CD4-positive, CD25-positive, alpha-beta regulatory T cell (primary cell): ENCODE data around the gene MAG. TPM values are rescaled to one million over a fixed set of nuclear protein-coding genes. Genes with fewer than 3 reads are reported as not detected.
A peak's percentile ranks its signal among the peaks of the same experiment; 100 is the strongest.

ENCODE experiments used
- ATAC-seq, 2 donors: fragments of 150-1000 bp; cut with Tn5 transposase; one replicate each; pipeline ENCODE4 v1.10.0; 2021; ENCODE audit warnings: low read depth in 2 of 2, moderate number of reproducible peaks in 2 of 2, moderate library complexity in 1 of 2
- DNase-seq, 3 donors: peaks; one replicate each; pipeline versions ENCODE4 v3.0.0 to v3.0.0-alpha.2; 2012 to 2022; ENCODE audit warnings: mixed read lengths in 1 of 3
- H3K27ac ChIP-seq: one replicate; pipeline ENCODE4 v1.7.0; 2013; ENCODE audit warnings: mild to moderate bottlenecking, low read length; ENCODE audit not compliant: insufficient read depth, poor library complexity, severe bottlenecking
- H3K27me3 ChIP-seq: one replicate; pipeline ENCODE4 v1.7.0; 2013; ENCODE audit warnings: low read length; ENCODE audit not compliant: control insufficient read depth, insufficient read depth
- H3K36me3 ChIP-seq: one replicate; pipeline ENCODE4 v1.7.0; 2013; ENCODE audit warnings: mild to moderate bottlenecking, low read length, moderate library complexity; ENCODE audit not compliant: control insufficient read depth, insufficient read depth
- H3K4me1 ChIP-seq: 2 replicates; pipeline ENCODE4 v1.7.0; 2013; ENCODE audit warnings: mild to moderate bottlenecking, low read length; ENCODE audit not compliant: insufficient read depth, control insufficient read depth, poor library complexity, severe bottlenecking
- H3K4me3 ChIP-seq: one replicate; pipeline ENCODE4 v1.7.0; 2013; ENCODE audit warnings: low read depth, mild to moderate bottlenecking, low read length, moderate library complexity
- H3K9me3 ChIP-seq, 2 experiments: 1 replicate in 1 of 2; 2 replicates in 1 of 2; pipeline ENCODE4 v1.7.0; 2013; ENCODE audit warnings: low read length in 2 of 2, mild to moderate bottlenecking in 1 of 2, moderate library complexity in 1 of 2; ENCODE audit not compliant: control insufficient read depth in 2 of 2
- H3K27ac Mint-ChIP-seq, 3 donors: one replicate each; pipeline ENCODE4 v1.8.0; 2020 to 2022; ENCODE audit warnings: mild to moderate bottlenecking in 3 of 3, mixed read lengths in 3 of 3, moderate library complexity in 2 of 3
- H3K27me3 Mint-ChIP-seq: one replicate; pipeline ENCODE4 v1.8.0; 2022; ENCODE audit warnings: mild to moderate bottlenecking, mixed read lengths
- H3K36me3 Mint-ChIP-seq: one replicate; pipeline ENCODE4 v1.8.0; 2020; ENCODE audit warnings: mixed read lengths
- H3K4me1 Mint-ChIP-seq, 4 donors: one replicate each; pipeline ENCODE4 v1.8.0; 2020 to 2022; ENCODE audit warnings: mixed read lengths in 4 of 4, mild to moderate bottlenecking in 1 of 4
- H3K4me3 Mint-ChIP-seq, 4 donors: one replicate each; pipeline ENCODE4 v1.8.0; 2020 to 2022; ENCODE audit warnings: mild to moderate bottlenecking in 4 of 4, mixed read lengths in 4 of 4, moderate library complexity in 3 of 4
- H3K9me3 Mint-ChIP-seq, 7 donors: one replicate each; pipeline ENCODE4 v1.8.0; 2020 to 2022; ENCODE audit warnings: mixed read lengths in 7 of 7, mild to moderate bottlenecking in 3 of 7, moderate library complexity in 2 of 7
- polyA plus RNA-seq, 4 donors: library from polyadenylated mRNA; unstranded; fragments of 300-500 nt; fragmentation: Illumina TruSeq; gene quantifications; one replicate each; pipeline ENCODE4 v1.2.3, GENCODE V29; 2021
- total RNA-seq: library from RNA; stranded (reverse); gene quantifications from one replicate; pipeline ENCODE4 v1.2.3, GENCODE V29; 2022

The MAG gene
- total and polyA plus RNA-seq, 5 donors from 2014 or later, result 0.16 to 0.28 TPM; not detected in 3

DNA sequence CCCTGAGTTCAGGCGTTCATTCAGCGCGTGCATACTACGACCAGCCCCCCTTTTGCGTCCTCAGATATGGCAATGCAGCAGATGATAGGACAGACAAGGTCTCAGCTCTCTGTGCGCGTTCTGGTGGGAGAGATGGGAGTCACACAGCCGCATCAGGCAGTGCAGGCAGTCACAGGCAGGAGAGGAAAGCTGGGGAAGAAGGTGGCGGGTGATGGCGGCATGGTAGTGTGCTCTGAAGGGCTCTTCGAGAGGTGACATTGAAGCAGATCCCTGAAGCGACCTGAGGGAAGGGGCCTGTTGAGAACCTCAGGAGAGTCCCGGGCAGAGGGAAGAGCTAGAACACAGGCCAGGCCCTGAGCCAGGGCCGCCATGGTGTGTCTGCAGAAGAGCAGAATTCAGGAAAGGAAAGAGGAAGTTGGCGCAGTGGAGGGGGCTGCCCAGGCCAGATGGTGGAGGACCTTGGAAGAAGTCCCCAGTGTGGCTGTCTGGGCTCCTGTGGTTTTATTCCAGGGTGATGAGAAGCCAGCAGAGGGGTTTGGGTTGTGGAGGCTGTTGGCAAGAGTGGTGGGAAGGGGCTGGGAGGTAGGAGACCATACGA is 19.7 kb upstream of the MAG start:
- ATAC-seq, result no peak
- Mint-ChIP-seq H3K4me1 (peaks cover 11 to 38% (median 20%) of the 10 kb centered on the region in 4 donors), H3K27ac (peak overlapping the region in 2 of 3 donors; percentile 65 to 67), H3K27me3 (no peaks in the 10 kb centered on the region), H3K4me3 (peak overlapping the region; percentile 46 to 95 (median 74)), H3K9me3 (no peaks in the 10 kb centered on the region), H3K36me3 (peaks cover 41% of the 10 kb centered on the region)
- no peak overlapping the region for H3K4me3 ChIP-seq
- no peak overlapping the region for H3K27ac ChIP-seq
- DNase-seq, result no peak
- peaks cover 45% of the 10 kb centered on the region for H3K36me3 ChIP-seq
- H3K9me3 ChIP-seq, result no peaks in the 10 kb centered on the region
- H3K4me1 ChIP-seq, result peaks cover 11% of the 10 kb centered on the region
- no peaks in the 10 kb centered on the region for H3K27me3 ChIP-seq

DNA sequence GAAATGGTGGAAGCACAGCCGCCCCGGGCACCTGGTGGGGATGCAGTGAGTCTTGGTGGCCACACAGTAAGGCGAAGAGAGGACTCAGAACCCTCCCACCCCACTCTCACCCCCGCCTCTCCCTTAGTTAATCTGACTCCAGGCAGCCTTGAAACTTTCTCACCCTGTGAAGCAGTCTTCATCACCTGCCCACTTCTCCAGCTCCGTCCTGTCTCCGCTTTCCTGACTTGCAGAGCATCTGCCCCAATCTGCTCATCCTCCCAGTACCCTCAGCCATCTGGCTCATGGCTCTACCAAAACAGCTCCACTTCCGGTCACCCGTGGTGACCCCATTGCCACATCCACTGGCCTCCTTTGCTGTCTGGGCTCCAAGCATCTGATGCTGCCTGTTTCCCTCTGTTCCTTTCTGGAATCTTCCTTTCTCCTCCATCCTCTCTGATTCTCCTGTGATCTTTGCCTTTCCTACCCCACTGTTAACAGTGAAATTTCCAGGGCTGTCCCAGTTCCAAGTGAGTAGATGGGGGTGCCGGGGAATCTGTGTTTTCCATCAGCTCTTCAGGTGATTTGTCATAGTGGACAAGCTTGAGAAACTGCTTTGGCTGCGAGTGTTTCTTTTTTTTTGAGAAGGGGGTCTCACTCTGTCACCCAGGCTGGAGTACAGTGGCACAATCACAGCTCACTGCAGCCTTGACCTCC is 18.9 kb upstream of the MAG start:
- peak overlapping the region in 2 of 3 donors; percentile 28 to 91 for H3K27ac Mint-ChIP-seq

DNA sequence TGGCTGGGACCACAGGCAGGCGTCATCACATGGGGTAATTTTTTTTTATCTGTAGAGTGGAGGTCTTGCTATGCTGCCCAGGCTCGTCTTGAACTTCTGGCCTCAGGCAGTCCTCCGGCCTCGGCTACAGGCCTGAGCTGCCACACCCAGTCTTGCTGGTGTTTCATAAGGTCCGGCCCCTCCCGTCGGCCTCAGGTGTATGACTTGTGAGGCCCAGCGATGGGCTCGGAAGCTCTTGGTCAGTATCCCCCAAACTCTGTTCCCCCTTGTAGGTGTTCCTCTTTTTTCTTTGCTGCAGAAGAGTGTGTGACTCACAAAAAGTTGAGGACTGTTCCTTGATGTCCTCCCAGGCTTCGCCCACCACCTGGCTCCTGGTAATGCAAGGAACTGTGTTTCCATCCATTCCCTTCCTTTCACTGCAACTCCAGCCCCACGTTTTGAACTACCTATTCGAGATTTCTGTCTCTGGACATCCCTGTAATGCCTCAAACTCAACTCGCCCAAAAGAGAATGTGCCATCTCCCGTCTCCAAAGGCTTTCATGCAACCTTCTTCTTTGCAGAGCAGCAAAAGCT is 18.2 kb upstream of the MAG start:
- Mint-ChIP-seq H3K9me3 (no peaks in the 10 kb centered on the region), H3K27ac (peak overlapping the region in 2 of 3 donors; percentile 12 to 28), H3K36me3 (peaks cover 42% of the 10 kb centered on the region), H3K4me3 (peak overlapping the region in 3 of 4 donors; percentile 39 to 87 (median 84)), H3K27me3 (no peaks in the 10 kb centered on the region), H3K4me1 (peaks cover 11 to 35% (median 18%) of the 10 kb centered on the region in 4 donors)
- DNase-seq (no peak), ATAC-seq (no peak)
- Histone ChIP-seq H3K36me3 (peaks cover 48% of the 10 kb centered on the region), H3K4me3 (no peak overlapping the region), H3K9me3 (no peaks in the 10 kb centered on the region), H3K27me3 (no peaks in the 10 kb centered on the region), H3K27ac (no peak overlapping the region), H3K4me1 (peaks cover 6% of the 10 kb centered on the region)

More for the DNA sequence above, 18.9 kb upstream of the MAG start:
- no peaks in the 10 kb centered on the region for H3K27me3 Mint-ChIP-seq
- Histone ChIP-seq H3K4me3 (no peak overlapping the region), H3K36me3 (peaks cover 45% of the 10 kb centered on the region), H3K9me3 (no peaks in the 10 kb centered on the region), H3K27me3 (no peaks in the 10 kb centered on the region), H3K27ac (no peak overlapping the region), H3K4me1 (peaks cover 6% of the 10 kb centered on the region)
- ATAC-seq (no peak), DNase-seq (no peak)
- no peaks in the 10 kb centered on the region for H3K9me3 Mint-ChIP-seq
- peak overlapping the region in 2 of 4 donors; percentile 84 to 87 for H3K4me3 Mint-ChIP-seq
- peaks cover 11 to 35% (median 18%) of the 10 kb centered on the region in 4 donors for H3K4me1 Mint-ChIP-seq
- H3K36me3 Mint-ChIP-seq, result peaks cover 42% of the 10 kb centered on the region

DNA sequence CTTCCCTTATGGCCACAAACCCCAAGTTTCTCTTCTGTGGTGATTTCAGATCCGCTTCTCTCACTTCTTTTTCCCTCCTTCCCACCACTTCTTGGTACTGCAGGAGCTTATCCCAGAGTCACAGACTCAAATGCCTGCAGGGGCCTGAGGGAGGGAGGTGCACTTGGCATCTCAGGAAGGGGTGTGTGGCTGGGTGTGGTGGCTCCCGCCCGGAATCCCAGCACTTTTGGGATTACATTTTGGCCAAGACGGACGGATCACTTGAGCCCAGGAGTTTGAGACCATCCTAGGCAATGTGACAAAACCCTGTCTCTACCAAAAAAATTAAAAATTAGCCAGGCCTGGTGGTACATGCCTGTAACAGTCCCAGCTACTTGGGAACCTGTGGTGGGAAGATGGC is 17.6 kb upstream of the MAG start:
- Mint-ChIP-seq H3K36me3 (peaks cover 43% of the 10 kb centered on the region), H3K9me3 (no peaks in the 10 kb centered on the region), H3K27me3 (no peaks in the 10 kb centered on the region), H3K4me3 (peak overlapping the region in 3 of 4 donors; percentile 39 to 87 (median 47)), H3K27ac (peak overlapping the region in 1 of 3 donors; percentile 12), H3K4me1 (peaks cover 11 to 35% (median 18%) of the 10 kb centered on the region in 4 donors)
- peaks cover 51% of the 10 kb centered on the region for H3K36me3 ChIP-seq
- peaks cover 6% of the 10 kb centered on the region for H3K4me1 ChIP-seq
- H3K27me3 ChIP-seq, result no peaks in the 10 kb centered on the region
- DNase-seq (no peak), ATAC-seq (no peak)
- H3K9me3 ChIP-seq, result no peaks in the 10 kb centered on the region
- no peak overlapping the region for H3K27ac ChIP-seq
- H3K4me3 ChIP-seq, result no peak overlapping the region

DNA sequence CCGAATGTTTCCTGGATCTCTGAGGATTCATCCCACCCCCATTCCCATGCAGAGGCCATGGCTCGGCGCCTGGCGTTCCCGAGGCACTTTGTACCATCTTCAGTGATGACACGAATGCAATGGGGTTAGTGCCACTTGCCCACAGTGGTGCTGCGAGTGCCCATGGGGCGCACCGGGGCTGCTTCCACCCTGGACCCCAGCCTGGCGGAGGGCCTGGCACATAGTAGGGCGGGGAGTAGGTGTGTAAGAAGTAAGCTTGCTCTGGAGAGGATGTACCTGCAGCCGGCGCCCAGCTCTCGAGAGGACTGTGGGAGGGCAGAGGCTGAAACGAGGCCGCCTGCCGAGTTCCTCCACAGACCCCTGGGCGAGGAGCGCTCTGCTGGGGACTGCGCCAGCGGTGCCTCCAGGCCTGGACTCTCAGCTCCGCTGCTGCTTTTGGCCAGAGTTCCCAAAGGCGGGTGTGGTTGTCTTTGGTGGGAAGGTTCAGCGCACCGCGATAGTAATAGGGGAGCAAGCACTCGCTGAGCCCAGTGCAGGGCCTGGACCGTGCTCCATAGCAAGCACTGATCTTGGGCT is 15.2 kb upstream of the MAG start:
- peaks cover 13 to 20% (median 16%) of the 10 kb centered on the region in 4 donors for H3K4me1 Mint-ChIP-seq
- H3K27ac Mint-ChIP-seq, result peak overlapping the region in 1 of 3 donors; percentile 32
- peaks cover 6% of the 10 kb centered on the region for H3K27me3 Mint-ChIP-seq

DNA sequence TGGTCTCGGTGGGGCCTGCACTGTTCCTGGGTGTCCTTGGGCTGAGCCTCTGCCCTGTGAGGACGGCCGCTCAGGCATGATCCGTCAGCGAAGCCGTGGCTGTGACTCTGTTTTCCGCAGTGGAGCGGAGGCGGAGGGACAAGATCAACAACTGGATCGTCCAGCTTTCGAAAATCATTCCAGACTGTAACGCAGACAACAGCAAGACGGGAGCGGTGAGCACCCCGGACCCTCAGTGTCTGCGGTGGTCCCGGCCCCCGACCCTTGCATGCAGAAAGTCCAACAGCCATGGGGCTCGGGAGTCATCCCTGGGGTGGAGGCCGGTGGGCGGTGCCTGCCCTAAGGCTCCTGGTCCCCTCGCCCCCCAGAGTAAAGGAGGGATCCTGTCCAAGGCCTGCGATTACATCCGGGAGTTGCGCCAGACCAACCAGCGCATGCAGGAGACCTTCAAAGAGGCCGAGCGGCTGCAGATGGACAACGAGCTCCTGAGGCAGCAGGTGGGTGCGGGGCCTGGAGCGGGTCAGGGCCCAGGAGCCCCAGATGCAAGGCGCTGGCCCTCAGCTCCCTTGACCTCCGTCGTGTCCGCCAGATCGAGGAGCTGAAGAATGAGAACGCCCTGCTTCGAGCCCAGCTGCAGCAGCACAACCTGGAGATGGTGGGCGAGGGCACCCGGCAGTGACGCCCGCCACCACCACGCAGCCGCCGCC is 13.2 kb upstream of the MAG start:
- peaks cover 24% of the 10 kb centered on the region for H3K36me3 ChIP-seq
- Mint-ChIP-seq H3K4me1 (peaks cover 9 to 17% (median 13%) of the 10 kb centered on the region in 4 donors), H3K36me3 (peaks cover 23% of the 10 kb centered on the region), H3K4me3 (no peak overlapping the region), H3K9me3 (no peaks in the 10 kb centered on the region), H3K27me3 (peaks cover 23% of the 10 kb centered on the region), H3K27ac (no peak overlapping the region)
- no peak overlapping the region for H3K4me3 ChIP-seq
- no peaks in the 10 kb centered on the region for H3K9me3 ChIP-seq
- no peaks in the 10 kb centered on the region for H3K4me1 ChIP-seq
- ATAC-seq (no peak), DNase-seq (no peak)
- H3K27ac ChIP-seq, result no peak overlapping the region
- H3K27me3 ChIP-seq, result peaks cover 7% of the 10 kb centered on the region

More for the DNA sequence above, 15.2 kb upstream of the MAG start:
- Mint-ChIP-seq H3K36me3 (peaks cover 35% of the 10 kb centered on the region), H3K9me3 (no peaks in the 10 kb centered on the region), H3K4me3 (peak overlapping the region in 1 of 4 donors; percentile 49)
- no peaks in the 10 kb centered on the region for H3K4me1 ChIP-seq
- no peaks in the 10 kb centered on the region for H3K27me3 ChIP-seq
- no peak for ATAC-seq
- H3K4me3 ChIP-seq, result no peak overlapping the region
- peaks cover 37% of the 10 kb centered on the region for H3K36me3 ChIP-seq
- no peaks in the 10 kb centered on the region for H3K9me3 ChIP-seq
- DNase-seq, result no peak
- no peak overlapping the region for H3K27ac ChIP-seq

DNA sequence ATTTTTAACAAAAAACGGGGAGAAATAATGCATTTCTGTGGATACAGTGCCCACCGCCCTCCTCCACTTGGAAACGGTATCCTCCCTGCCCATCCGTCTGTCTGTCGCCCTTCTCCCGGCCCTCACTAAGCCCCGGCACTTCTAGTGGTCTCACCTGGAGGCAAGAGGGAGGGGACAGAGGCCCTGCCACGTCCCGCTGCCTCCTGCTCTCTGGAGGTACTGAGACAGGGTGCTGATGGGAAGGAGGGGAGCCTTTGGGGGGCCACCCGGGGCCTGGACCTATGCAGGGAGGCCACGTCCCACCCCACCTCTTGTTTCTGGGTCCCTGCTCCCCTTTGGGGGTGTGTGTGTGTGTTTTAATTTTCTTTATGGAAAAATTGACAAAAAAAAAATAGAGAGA is 12.6 kb upstream of the MAG start:
- H3K27ac Mint-ChIP-seq, result no peak overlapping the region
- peaks cover 6 to 11% (median 8%) of the 10 kb centered on the region in 4 donors for H3K4me1 Mint-ChIP-seq
- H3K36me3 Mint-ChIP-seq, result peaks cover 17% of the 10 kb centered on the region
- Histone ChIP-seq H3K4me3 (no peak overlapping the region), H3K27me3 (peaks cover 7% of the 10 kb centered on the region), H3K27ac (no peak overlapping the region), H3K36me3 (peaks cover 17% of the 10 kb centered on the region), H3K9me3 (no peaks in the 10 kb centered on the region), H3K4me1 (no peaks in the 10 kb centered on the region)
- peaks cover 29% of the 10 kb centered on the region for H3K27me3 Mint-ChIP-seq
- H3K4me3 Mint-ChIP-seq, result peak overlapping the region in 1 of 4 donors; percentile 27
- ATAC-seq (no peak), DNase-seq (no peak)
- no peaks in the 10 kb centered on the region for H3K9me3 Mint-ChIP-seq
